Stimulated activated CD8-positive, alpha-beta memory T cell treated with anti-CD3 and anti-CD28 coated beads, Interleukin-12 subunit alpha, Interleukin-12 subunit beta, amount 100 ng/mL, for 24 hours (primary cell): ENCODE measurements around the gene MTFR1L.

ENCODE experiments used
- DNase-seq: peaks from one replicate; pipeline ENCODE4 v3.0.0-alpha.2; 2020; ENCODE audit errors: extremely low read depth

Gene MTFR1L

GRCh38 chr1:25819491-25820246 is at the start of gene MTFR1L:
MTFR1L (plus strand) TSS chr1:25819954; CDS start chr1:25823105, 3,151 bp downstream.
- peak; percentile 82 for DNase-seq

GRCh38 chr1:25770541-25771220 is 49.1 kb upstream of the MTFR1L start:
- DNase-seq: no peak

- DNase-seq: no peak
Observed at GRCh38 chr1:25771221-25772114, 48.3 kb upstream of the MTFR1L start.

DNA sequence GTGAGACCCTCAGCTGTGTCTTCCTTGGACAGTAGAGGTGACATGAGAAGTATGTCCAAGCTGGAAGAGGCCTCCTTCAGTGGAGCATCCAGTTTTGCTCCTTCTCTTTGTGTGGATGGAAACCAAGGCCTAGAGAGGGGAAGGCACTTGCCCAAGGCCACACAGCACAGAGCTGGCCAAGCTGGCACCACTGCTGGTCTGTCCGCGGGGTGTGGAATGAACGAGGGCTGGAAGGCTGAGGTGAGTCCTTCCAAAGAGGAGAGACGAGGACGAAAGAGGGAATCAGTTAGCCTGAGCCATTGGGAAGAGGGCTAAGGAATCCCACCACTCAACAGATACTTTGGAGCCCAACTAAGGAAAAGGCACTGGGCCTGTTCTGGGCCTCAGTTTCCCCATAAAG is 47.6 kb upstream of the MTFR1L start:
- no peak for DNase-seq

GRCh38 chr1:25772692-25773245 is 47.0 kb upstream of the MTFR1L start:
- DNase-seq: no peak

- no peak for DNase-seq
Observed at GRCh38 chr1:25773441-25774125, 46.2 kb upstream of the MTFR1L start.

DNA sequence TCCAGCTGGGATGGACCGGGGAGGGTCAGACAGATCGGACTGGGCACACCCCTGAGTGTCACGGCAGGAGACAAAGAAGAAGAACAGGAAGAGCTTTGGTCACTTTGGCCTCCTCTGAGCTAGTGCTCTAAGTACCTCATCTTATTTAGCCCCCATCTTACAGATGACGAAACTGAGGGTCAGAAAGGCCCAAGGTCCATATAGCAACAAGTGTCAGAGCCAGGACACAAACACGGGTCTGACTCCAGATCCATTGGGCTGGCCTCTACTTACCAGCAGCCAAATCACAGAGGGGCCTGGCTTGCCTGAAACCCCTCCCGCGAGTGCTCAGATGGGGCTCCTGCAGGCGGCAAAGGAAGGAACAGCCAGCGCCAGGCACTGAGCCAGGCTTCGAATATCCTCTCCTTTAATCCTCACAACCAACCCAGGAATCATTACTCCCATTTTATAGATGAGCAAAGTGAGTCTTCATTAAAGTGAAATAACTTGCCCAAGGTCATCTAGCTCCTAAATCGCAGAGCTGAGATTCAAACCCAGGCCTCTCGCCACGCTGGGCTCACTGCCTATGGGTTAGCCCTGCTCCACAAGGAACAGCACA is 45.4 kb upstream of the MTFR1L start:
- DNase-seq: no peak

GRCh38 chr1:25774921-25775771 is 44.6 kb upstream of the MTFR1L start:
- peak; percentile 49 for DNase-seq

- DNase-seq: no peak
Observed at GRCh38 chr1:25779388-25779787, 40.4 kb upstream of the MTFR1L start.

GRCh38 chr1:25779894-25780293 is 39.9 kb upstream of the MTFR1L start:
- DNase-seq: no peak

DNA sequence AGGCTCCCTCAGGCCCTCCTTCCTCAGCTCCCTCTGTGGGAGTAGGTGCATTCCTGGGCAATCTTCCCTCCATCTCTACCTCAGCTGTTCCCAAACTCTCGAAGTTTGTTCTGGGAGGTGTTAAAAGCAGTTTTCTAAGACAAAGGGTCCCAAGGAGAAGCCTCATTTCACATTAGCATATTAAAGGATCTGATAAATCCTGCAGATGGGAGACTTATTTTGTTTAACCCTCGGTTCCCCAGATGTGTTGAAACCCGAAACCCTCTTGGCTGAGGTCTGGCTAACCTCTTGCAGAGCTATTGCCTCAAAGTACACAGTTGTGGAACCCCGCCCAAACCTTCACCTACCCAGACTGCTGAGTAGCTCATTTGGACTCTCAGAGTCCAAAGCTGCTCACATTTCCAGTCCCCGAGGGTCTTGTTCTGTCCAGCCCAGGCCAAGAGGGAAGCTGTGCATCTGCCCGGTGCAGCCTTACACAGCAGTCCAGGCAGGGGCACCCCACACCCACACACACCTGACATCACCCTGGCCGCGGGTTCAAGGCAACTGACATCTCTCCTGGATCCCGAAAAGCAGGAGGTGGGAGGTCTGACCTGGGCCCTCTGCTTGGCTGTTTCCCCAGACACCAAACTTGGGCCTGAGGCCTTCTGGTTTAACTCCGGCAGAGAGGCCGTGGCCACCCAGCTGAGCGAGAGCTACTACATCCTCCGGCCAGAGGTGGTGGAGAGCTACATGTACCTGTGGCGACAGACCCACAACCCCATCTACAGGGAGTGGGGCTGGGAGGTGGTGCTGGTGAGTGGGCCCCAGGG is 39.2 kb upstream of the MTFR1L start:
- no peak for DNase-seq

DNA sequence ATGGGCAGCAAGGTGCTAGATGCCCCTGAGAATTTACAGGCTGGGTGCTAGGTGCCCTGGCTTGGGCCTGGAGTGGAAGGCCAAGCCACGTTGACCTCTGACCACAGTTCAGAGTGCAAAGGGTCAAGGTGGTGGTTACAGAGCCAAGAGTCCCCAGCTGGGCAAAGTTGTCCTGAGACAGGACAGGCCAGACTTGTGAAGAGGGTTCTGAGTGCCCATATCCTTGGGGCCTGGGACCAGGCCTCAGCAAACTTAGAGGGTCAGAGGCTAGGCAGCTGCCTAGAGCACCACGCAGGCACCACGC is 38.7 kb upstream of the MTFR1L start:
- no peak for DNase-seq

DNA sequence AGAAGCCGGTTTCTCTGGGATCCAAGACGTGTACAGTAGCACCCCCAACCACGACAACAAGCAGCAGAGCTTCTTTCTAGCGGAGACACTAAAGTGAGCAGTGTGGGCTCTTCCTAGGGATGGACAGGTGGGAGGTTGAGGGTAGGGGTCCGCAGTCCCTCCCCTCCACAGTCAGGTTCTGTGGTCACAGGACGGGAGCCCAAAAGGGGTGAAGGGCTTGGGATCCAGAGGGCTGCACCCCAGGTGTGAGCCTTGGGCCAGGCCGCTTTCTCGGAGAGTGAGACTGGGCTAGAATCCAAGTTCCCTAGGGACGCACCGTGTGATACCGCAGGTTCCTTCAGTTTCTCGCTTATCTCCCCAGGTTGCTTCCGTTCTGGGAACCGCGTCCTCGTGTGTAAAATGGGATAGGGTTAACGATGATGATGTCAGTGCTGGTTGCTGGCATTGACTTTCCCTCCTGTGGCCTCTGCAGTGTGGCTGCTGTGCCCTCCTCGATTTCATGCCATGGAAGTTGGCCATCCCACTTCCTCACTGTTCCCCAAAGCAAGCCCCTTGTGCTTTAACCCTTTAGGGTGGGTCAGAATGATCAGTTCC is 37.0 kb upstream of the MTFR1L start:
- DNase-seq: no peak

GRCh38 chr1:25784575-25785051 is 35.1 kb upstream of the MTFR1L start:
- no peak for DNase-seq

- DNase-seq: no peak
Observed at GRCh38 chr1:25785333-25786067, 34.3 kb upstream of the MTFR1L start.

DNA sequence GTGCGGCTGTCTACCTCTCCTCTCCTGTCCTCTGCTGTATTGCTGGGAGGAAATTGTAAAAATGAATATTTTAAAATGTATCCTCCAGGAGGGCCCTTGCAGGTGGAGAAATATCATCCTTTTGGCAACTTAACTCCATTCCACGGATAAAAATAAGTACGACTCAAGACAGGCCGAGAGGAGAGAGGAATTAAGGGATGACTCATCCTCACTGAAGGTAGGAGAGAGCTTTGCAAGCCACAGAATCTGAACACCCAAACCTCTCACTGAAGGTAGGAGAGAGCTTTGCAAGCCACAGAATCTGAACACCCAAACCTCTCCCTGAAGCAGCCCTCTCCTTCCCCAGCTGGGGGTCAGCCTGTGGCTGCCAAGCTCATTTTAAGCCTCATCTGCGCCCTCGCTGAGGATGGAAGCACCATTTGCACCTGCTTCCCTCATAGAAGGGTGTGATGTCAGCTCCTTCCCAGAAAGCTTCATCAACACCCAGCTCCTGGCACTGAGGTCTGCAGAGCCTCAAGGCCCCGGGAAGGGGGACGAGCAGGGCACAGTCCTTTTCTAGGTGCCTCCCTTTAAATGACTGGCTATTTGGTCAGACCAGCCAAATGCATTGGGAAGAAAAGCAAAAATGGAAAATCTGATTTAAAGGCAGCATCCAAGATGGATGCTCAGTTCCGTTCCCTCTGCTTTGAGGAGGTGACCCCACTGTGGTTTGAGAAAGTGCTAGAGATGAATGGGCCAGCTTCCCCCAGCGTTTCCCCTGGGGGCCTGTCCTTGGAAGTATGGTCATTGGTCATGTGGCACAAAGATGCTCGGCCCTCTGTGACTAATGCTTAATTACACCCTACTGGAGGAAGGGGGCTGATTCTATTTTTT is 32.6 kb upstream of the MTFR1L start:
- no peak for DNase-seq

- DNase-seq: no peak
Observed at GRCh38 chr1:25787760-25788166, 32.0 kb upstream of the MTFR1L start.
